Esophagus muscularis mucosa (tissue), 4 donors: ENCODE measurements around the gene UPB1. TPM values are rescaled to one million over a fixed set of nuclear protein-coding genes. Genes with fewer than 3 reads are reported as not detected.

Source experiments
- DNase-seq: peaks from one replicate; pipeline ENCODE4 v3.0.0-alpha.2; 2017; ENCODE audit errors: extremely low spot score
- H3K27ac ChIP-seq, 4 donors: fragments of 200-600 bp; sonication (generic); replicated peaks in 1 of 4; 1 replicate in 3 of 4; 2 replicates in 1 of 4; pipeline ENCODE4 v1.5.1; 2016 to 2019; ENCODE audit warnings: mild to moderate bottlenecking in 1 of 4
- H3K27me3 ChIP-seq, 4 donors: fragments of 200-600 bp; sonication (generic); one replicate each; pipeline versions ENCODE4 v1.5.1 to v1.6.0; 2016 to 2019
- H3K36me3 ChIP-seq, 4 donors: fragments of 200-600 bp; sonication (generic); one replicate each; pipeline ENCODE4 v1.5.1; 2016 to 2019
- H3K4me1 ChIP-seq, 4 donors: fragments of 200-600 bp; sonication (generic); one replicate each; pipeline ENCODE4 v1.5.1; 2016 to 2019
- H3K4me3 ChIP-seq, 4 donors: fragments of 200-600 bp; sonication (generic); 1 replicate in 2 of 4; 2 replicates in 2 of 4; pipeline ENCODE4 v1.5.1; 2016 to 2019; ENCODE audit warnings: mild to moderate bottlenecking in 4 of 4, moderate library complexity in 1 of 4
- H3K9me3 ChIP-seq, 4 donors: fragments of 200-600 bp; sonication (generic); 1 replicate in 3 of 4; 2 replicates in 1 of 4; pipeline ENCODE4 v1.5.1; 2016 to 2019
- EP300 ChIP-seq: sonication (generic); formaldehyde crosslinking; IDR thresholded peaks from one replicate; pipeline ENCODE4 v1.6.1; 2017; ENCODE audit warnings: antibody characterized with exemption
- POLR2A ChIP-seq: fragments of 450-650 bp; IDR thresholded peaks from one replicate; pipeline ENCODE4 v1.6.1; 2017; ENCODE audit warnings: antibody characterized with exemption, moderate library complexity, mild to moderate bottlenecking, low read depth
- POLR2AphosphoS5 ChIP-seq, 2 donors: sonication (generic); formaldehyde crosslinking; IDR thresholded peaks; one replicate each; pipeline ENCODE4 v1.6.1; 2017; ENCODE audit warnings: antibody characterized with exemption in 2 of 2
- WGBS: methylation state at CpG from one replicate; pipeline ENCODE4 v1.1.5; 2018; 5-methylcytosine and 5-hydroxymethylcytosine counted together
- intact Hi-C: fragments of 100-400 bp; cut with DNase I; formaldehyde crosslinking; loops from one replicate; pipeline ENCODE4 v1.15.1; 2023
- total RNA-seq, 4 donors: library from RNA; depleted of rRNA; stranded (reverse); fragments of >200 nt; gene quantifications; one replicate each; pipeline versions ENCODE4 v1.1.0 to v1.2.1, GENCODE V29; 2016
- TF ChIP-seq, protein P1 (sequence below), 3 experiments: fragments of 200-600 bp in 2 of 3; fragments of 450-650 bp in 1 of 3; sonication (generic) in 2 of 3; IDR thresholded peaks; one replicate each; pipeline ENCODE4 v1.5.1; 2017 to 2019; ENCODE audit warnings: antibody characterized with exemption in 3 of 3, mild to moderate bottlenecking in 2 of 3, moderate library complexity in 1 of 3

The UPB1 gene
- total RNA-seq, 4 donors from 2014 or later: 0.29 to 0.83 (median 0.33) TPM

DNA sequence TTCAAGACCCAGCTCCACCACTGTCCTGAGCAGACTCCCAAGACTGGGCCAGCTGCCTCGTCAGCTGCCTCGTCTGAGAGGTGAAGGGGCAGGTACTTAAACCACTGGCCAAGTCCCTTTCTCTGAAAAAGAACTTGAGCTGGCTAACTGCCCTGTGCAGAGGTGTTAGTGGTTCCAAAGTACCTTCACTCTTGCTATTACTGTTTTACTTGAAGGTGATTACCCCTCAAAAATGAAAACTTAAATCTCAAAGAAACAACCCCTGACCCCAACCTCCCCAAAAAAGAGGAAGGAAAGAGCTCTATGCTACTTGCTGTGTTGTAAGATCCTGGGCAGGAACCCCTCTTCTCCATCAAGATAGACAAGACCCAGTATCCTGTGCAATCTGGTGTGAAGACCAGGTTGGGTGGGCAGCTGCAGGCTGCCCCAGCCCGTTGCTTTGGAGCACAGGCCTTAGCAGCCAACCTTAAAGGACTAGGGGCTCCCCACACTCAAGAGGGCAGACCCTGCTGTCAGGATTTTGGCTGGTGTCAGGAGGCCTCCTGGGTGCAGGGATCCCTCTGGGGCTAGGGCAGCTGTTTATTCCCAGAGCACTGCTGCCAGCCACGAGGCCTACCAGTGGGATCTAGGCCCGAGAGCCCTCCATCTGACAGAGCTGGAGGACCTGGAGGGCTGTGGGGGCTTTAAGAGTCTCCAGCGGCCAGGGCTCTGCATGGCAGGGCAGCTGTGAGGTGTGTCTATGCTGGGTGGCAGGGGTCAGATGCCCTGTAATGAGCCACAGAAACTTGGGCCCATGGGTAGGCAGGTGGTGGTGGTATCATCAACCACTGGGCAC is 46.8 kb downstream of the UPB1 start:
- H3K27ac ChIP-seq: no peak overlapping the region
- TF ChIP-seq EP300: no peak
- H3K9me3 ChIP-seq: no peaks in the 10 kb centered on the region
- H3K36me3 ChIP-seq: peaks cover 41 to 78% (median 69%) of the 10 kb centered on the region in 4 donors
- H3K4me3 ChIP-seq: no peak overlapping the region
- no peaks in the 10 kb centered on the region for H3K27me3 ChIP-seq
- WGBS: 52% methylated on average over 2 of the region's 6 CpGs
- intact Hi-C loops: no loop called here
- H3K4me1 ChIP-seq: peaks cover 22 to 44% (median 31%) of the 10 kb centered on the region in 4 donors
- DNase-seq: no peak

GRCh38 chr22:24542641-24543040 is 47.5 kb downstream of the UPB1 start:
- Histone ChIP-seq H3K27ac (no peak overlapping the region), H3K27me3 (no peaks in the 10 kb centered on the region), H3K4me1 (peaks cover 22 to 44% (median 31%) of the 10 kb centered on the region in 4 donors), H3K36me3 (peaks cover 49 to 86% (median 77%) of the 10 kb centered on the region in 4 donors), H3K4me3 (no peak overlapping the region), H3K9me3 (no peaks in the 10 kb centered on the region)
- intact Hi-C loops: no loop called here
- DNase-seq: no peak
- TF ChIP-seq EP300 (no peak), POLR2AphosphoS5 (IDR thresholded peaks at IDR 0.05) (no peak), POLR2A (no peak)
- TF ChIP-seq, protein P1, sequence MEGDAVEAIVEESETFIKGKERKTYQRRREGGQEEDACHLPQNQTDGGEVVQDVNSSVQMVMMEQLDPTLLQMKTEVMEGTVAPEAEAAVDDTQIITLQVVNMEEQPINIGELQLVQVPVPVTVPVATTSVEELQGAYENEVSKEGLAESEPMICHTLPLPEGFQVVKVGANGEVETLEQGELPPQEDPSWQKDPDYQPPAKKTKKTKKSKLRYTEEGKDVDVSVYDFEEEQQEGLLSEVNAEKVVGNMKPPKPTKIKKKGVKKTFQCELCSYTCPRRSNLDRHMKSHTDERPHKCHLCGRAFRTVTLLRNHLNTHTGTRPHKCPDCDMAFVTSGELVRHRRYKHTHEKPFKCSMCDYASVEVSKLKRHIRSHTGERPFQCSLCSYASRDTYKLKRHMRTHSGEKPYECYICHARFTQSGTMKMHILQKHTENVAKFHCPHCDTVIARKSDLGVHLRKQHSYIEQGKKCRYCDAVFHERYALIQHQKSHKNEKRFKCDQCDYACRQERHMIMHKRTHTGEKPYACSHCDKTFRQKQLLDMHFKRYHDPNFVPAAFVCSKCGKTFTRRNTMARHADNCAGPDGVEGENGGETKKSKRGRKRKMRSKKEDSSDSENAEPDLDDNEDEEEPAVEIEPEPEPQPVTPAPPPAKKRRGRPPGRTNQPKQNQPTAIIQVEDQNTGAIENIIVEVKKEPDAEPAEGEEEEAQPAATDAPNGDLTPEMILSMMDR (IDR thresholded peaks at IDR 0.05): no peak
- 93% methylated on average over 4 of the region's 9 CpGs for WGBS

- intact Hi-C loops: no loop called here
- TF ChIP-seq POLR2AphosphoS5 (IDR thresholded peaks at IDR 0.05): no peak
- Histone ChIP-seq H3K9me3 (no peaks in the 10 kb centered on the region), H3K36me3 (peaks cover 53 to 91% (median 82%) of the 10 kb centered on the region in 4 donors), H3K27me3 (no peaks in the 10 kb centered on the region), H3K4me1 (peaks cover 22 to 44% (median 31%) of the 10 kb centered on the region in 4 donors), H3K4me3 (no peak overlapping the region), H3K27ac (no peak overlapping the region)
- DNase-seq: no peak
- WGBS: 85% methylated on average over 4 of the region's 7 CpGs
Measured at GRCh38 chr22:24543185-24543601, 48.1 kb downstream of the UPB1 start.

GRCh38 chr22:24543679-24544243 is 48.6 kb downstream of the UPB1 start:
- WGBS: 93% methylated on average over 8 of the region's 11 CpGs
- intact Hi-C loops: no loop called here
- DNase-seq: no peak

DNA sequence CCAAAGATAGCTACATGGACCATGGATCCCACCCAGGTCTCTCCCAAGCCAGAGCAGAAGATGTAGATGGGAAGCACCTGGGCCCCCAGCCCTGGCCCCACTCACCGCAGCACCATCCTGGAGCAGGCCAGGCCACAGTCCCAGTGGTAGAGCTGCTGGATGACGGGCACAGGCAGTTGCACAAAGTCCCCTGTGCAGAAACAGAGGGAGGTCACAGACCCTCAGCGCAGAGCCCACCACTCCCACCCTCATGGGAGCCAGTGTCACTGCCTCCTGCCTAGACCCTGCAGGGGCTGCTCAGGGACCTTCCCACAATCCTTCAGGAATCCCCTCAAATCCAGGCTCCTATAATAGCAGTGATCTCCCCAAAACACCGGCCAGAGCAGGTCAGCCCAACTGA is 53.7 kb downstream of the UPB1 start:
- H3K27ac ChIP-seq: no peak overlapping the region
- peaks cover 55 to 78% (median 67%) of the 10 kb centered on the region in 4 donors for H3K4me1 ChIP-seq
- no peaks in the 10 kb centered on the region for H3K9me3 ChIP-seq
- DNase-seq: no peak
- 100% methylated on average over 3 of the region's 4 CpGs for WGBS
- peaks cover 27 to 55% (median 52%) of the 10 kb centered on the region in 4 donors for H3K36me3 ChIP-seq
- TF ChIP-seq EP300: no peak
- TF ChIP-seq POLR2AphosphoS5 (IDR thresholded peaks at IDR 0.05): no peak
- TF ChIP-seq, protein P1 (IDR thresholded peaks at IDR 0.05): no peak
- no peak for TF ChIP-seq POLR2A
- no peaks in the 10 kb centered on the region for H3K27me3 ChIP-seq
- intact Hi-C loops: no loop called here
- H3K4me3 ChIP-seq: no peak overlapping the region

More at GRCh38 chr22:24543679-24544243, 48.6 kb downstream of the UPB1 start:
- Histone ChIP-seq H3K36me3 (peaks cover 58 to 92% (median 86%) of the 10 kb centered on the region in 4 donors), H3K9me3 (no peaks in the 10 kb centered on the region), H3K4me1 (peaks cover 22 to 46% (median 32%) of the 10 kb centered on the region in 4 donors), H3K27ac (peak overlapping the region in 2 of 4 donors; percentile 43 to 60), H3K4me3 (no peak overlapping the region), H3K27me3 (no peaks in the 10 kb centered on the region)
- TF ChIP-seq EP300 (no peak), POLR2A (no peak), POLR2AphosphoS5 (IDR thresholded peaks at IDR 0.05) (no peak)
- TF ChIP-seq, protein P1 (IDR thresholded peaks at IDR 0.05): no peak
